Stimulated activated CD8-positive, alpha-beta memory T cell treated with anti-CD3 and anti-CD28 coated beads, Interleukin-2, amount 100 ng/mL, for 48 hours (primary cell): Measurements from ENCODE around the gene F7.
"Not testable (repeated sequence)": the region's sequence is repeated elsewhere in the genome, so short reads cannot be mapped to it uniquely, and the experiment has no call there.

ENCODE experiments used
- DNase-seq, 2 donors: peaks; one replicate each; pipeline ENCODE4 v3.0.0-alpha.2; 2020; ENCODE audit warnings: low read depth in 2 of 2

The F7 gene

GRCh38 chr13:113102302-113102701 is 3.3 kb upstream of the F7 start:
- not testable (repeated sequence) for DNase-seq

DNA sequence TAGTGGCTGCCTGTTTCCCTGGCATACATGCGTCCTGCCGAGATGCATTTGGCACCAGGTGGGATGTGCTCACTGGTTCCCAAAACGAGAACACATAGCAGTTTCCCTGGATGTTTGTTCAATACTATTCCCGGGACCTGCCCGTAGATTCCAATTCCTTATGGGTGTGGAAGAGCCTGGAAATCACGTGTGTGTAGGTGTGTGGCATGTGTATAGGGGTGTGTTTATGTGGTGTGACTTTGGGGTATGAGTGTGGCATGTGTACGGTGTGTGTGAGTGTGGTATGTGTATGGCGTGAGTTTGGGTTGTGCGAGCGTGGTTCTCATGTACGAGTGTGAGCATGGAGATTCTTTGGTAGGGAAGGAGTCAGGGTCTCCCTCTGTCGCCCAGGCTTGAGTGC is 2.9 kb upstream of the F7 start:
- DNase-seq = no peak

GRCh38 chr13:113103646-113104045 is 1.9 kb upstream of the F7 start:
- DNase-seq = no peak

GRCh38 chr13:113105921-113106452 is 396 bp downstream of the F7 start:
- no peak for DNase-seq

GRCh38 chr13:113106711-113107351 is 1.2 kb downstream of the F7 start:
- DNase-seq = no peak

- not testable (repeated sequence) for DNase-seq
Measured at GRCh38 chr13:113108521-113108920, 2.9 kb downstream of the F7 start.

DNA sequence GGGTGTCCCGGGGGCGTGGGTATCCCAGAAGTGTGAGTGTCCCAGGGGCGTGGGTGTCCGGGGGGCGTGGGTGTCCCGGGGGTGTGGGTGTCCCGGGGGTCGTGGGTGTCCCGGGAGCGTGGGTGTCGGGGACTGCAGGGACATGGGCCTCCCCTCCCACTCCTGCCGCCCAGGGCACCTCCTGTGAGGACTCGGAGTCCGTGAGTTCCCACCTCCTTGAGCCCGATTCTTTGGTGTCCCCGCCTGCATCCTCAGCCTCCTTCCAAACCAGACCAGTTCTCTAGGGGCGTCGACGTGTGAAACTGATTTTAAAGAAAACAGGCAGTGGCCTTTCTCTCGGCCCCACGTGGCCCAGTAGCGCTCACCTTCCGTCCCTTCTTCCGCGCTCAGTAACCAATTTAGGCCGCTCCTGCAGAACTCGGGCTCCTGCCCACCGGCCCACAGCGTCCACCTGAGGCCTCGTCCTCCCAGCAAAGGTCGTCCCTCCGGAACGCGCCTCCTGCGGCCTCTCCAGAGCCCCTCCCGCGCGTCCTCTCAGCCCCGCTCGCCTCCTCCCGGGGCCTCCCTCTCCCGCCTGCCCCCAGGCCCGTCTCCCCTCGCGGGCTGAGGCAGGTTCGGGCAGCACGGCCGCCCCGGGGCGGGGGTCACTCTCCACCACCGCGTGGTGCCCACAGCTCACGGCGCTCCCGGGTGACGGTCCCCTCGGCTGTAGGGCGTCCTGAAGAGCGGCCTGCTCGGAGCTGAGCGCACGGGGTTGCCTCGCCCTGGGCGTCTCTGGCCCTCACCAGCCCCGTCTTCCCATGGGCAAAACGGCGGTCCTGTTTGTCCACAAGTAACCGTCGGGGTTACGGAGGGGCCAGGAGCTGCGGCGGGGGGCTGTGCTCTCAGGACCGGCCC is 3.8 kb downstream of the F7 start:
- DNase-seq = no peak

GRCh38 chr13:113110048-113110851 is 4.7 kb downstream of the F7 start:
- peak in 1 of 2 donors; percentile 6 for DNase-seq

- no peak for DNase-seq
Measured at GRCh38 chr13:113110852-113111315, 5.3 kb downstream of the F7 start.

GRCh38 chr13:113111821-113112220 is 6.2 kb downstream of the F7 start:
- not testable (repeated sequence) for DNase-seq

- not testable (repeated sequence) for DNase-seq
Measured at GRCh38 chr13:113112475-113112874, 6.9 kb downstream of the F7 start.

- DNase-seq = no peak
Measured at GRCh38 chr13:113112893-113113845, 7.6 kb downstream of the F7 start.

GRCh38 chr13:113113846-113114271 is 8.3 kb downstream of the F7 start:
- no peak for DNase-seq

DNA sequence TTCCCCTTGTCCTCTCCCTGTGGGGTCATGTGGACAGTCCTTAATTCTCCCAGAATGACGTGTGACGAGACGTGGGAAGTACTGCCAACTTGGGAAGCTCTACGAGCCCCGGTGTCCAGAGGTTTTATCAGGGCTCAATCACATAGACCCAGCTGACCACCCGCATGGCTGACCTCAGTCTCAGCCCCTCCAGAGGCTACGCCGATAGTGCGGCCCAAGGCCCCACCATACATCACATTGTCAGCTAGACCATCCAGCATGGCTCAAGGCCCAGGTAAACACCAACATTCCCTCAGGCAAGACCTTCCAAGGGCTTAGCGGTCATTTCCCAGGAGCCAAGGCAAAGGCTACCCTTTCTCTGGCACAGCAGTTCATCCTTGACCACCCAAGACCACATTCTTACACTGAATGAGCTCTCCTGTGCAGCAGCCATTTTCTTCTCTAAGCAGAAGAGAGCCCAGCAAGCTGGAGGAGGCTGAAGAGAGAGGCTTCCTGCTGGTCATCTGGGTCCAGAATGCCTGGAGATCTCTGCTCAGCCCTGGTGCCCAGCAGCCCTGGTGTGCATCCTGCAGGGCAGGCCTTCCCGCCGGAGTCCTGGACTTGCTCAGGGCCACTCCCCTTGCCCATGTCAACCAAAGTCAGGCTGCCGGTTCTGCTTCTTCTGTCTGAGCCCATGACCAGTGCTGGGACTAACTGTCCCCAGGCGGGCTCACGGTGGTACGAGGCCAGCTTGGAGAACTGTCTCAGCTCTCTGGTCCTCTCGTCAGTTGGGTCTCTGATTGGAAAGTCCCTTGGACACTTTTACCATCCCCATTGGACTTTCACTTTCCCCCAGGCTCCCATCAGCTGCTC is 9.1 kb downstream of the F7 start:
- no peak for DNase-seq

- no peak for DNase-seq
Measured at GRCh38 chr13:113115363-113116205, 10.0 kb downstream of the F7 start.

GRCh38 chr13:113116206-113116800 is 10.7 kb downstream of the F7 start:
- DNase-seq = no peak

- DNase-seq = no peak
Measured at GRCh38 chr13:113116871-113117271, 11.3 kb downstream of the F7 start.

DNA sequence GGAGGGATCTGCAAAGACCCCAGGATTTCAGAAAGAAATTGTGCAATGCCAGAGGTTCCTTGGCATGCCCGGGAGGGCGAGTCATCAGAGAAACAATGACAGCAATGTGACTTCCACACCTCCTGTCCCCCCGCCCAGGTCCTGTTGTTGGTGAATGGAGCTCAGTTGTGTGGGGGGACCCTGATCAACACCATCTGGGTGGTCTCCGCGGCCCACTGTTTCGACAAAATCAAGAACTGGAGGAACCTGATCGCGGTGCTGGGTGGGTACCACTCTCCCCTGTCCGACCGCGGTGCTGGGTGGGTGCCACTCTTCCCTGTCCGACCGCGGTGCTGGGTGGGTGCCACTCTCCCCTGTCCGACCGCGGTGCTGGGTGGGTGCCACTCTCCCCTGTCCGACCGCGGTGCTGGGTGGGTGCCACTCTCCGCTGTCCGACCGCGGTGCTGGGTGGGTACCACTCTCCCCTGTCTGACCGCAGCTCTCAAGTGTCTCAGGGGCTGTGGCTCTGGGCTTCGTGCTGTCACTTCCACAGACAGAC is 11.8 kb downstream of the F7 start:
- no peak for DNase-seq
